Muscle layer of duodenum (tissue), 2 donors: ENCODE data around the gene BICRA.

Experiments
- H3K27ac ChIP-seq: one replicate; pipeline ENCODE4 v1.7.0; 2013; ENCODE audit warnings: mild to moderate bottlenecking, low read length
- H3K27me3 ChIP-seq: one replicate; pipeline ENCODE4 v1.7.0; 2013; ENCODE audit warnings: low read depth, mild to moderate bottlenecking, control low read depth, low read length
- H3K36me3 ChIP-seq, 2 donors: one replicate each; pipeline ENCODE4 v1.7.0; 2013; ENCODE audit warnings: low read length in 2 of 2, control low read depth in 1 of 2, mild to moderate bottlenecking in 1 of 2; ENCODE audit not compliant: insufficient read depth in 2 of 2, control insufficient read depth in 1 of 2
- H3K4me1 ChIP-seq, 2 donors: one replicate each; pipeline ENCODE4 v1.7.0; 2013; ENCODE audit warnings: low read length in 2 of 2, mild to moderate bottlenecking in 2 of 2, control low read depth in 1 of 2, moderate library complexity in 1 of 2; ENCODE audit not compliant: insufficient read depth in 2 of 2, control insufficient read depth in 1 of 2
- H3K4me3 ChIP-seq, 2 donors: one replicate each; pipeline ENCODE4 v1.7.0; 2013; ENCODE audit warnings: low read length in 2 of 2, low read depth in 1 of 2, mild to moderate bottlenecking in 1 of 2
- H3K9me3 ChIP-seq, 2 donors: one replicate each; pipeline ENCODE4 v1.7.0; 2013; ENCODE audit warnings: low read length in 2 of 2, control low read depth in 1 of 2, mild to moderate bottlenecking in 1 of 2; ENCODE audit not compliant: control insufficient read depth in 1 of 2
- donor health status: healthy.

BICRA gene

DNA sequence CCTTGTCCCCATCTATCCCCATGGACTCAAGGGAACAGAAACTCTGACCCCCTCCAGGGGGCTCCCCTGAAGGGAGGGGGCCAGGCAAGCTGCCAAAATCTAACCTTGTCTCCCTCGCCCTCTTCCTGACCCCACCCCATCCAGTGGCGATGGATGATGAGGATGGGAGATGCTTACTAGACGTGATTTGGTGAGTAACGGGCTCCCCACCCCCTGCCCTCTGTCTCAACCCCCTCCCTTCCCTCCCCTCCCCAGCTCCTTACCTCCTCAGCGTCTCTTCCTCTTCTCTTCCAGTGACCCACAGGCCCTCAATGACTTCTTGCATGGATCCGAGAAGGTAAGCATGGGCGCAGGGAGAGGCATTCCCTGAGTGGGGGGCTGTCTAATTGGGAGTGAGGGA lies 64.5 kb downstream of the BICRA start:
- Histone ChIP-seq H3K9me3 (no peaks in the 10 kb centered on the region), H3K4me3 (no peak overlapping the region), H3K27ac (no peak overlapping the region), H3K4me1 (peaks cover 0 to 2% of the 10 kb centered on the region in 2 donors), H3K36me3 (peaks cover 25 to 50% of the 10 kb centered on the region in 2 donors), H3K27me3 (no peaks in the 10 kb centered on the region)

DNA sequence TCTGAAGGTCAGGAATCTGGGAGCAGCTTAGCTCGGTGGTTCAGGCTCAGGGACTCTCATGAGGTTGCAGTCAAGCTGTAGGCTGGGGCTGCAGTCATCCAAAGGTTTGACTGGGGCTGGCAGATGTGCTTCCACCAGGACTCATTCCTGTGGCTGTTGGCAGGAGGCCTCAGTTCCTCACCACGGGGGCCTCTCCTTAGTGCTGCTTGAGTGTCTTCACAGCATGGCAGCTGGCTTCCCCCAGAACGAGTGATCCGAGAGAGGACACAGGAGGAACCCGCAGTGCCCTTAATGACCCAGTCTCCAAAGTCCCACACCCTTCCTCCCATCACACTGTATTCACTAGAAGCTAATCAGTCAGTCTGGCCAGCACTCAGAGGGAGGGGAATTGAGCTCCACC lies 65.6 kb downstream of the BICRA start:
- Histone ChIP-seq H3K4me1 (peaks cover 0 to 2% of the 10 kb centered on the region in 2 donors), H3K4me3 (no peak overlapping the region), H3K27ac (no peak overlapping the region), H3K27me3 (no peaks in the 10 kb centered on the region), H3K9me3 (no peaks in the 10 kb centered on the region), H3K36me3 (peaks cover 25 to 57% of the 10 kb centered on the region in 2 donors)

DNA sequence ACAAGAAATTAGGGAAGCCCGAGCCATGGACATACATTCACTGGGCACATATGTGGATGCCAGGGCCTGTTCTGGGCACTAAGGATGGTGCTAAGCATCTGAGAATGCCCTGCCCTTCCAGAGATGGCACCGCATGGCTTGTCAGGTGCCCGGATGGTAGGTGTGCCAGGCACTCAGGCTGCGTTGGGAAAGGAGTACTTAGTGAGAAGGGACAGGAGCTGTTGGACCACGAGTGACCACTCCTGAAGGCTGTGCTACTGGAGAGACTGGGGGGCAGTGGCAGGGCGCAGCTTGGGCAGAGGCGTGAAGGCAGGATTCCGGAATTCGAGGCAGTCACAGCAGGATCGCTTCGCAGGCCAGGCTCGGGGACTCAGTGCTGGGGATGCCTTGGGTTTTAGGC lies 66.3 kb downstream of the BICRA start:
- no peaks in the 10 kb centered on the region for H3K27me3 ChIP-seq
- no peaks in the 10 kb centered on the region for H3K9me3 ChIP-seq
- no peak overlapping the region for H3K4me3 ChIP-seq
- peaks cover 24 to 60% of the 10 kb centered on the region in 2 donors for H3K36me3 ChIP-seq
- H3K27ac ChIP-seq, result no peak overlapping the region
- H3K4me1 ChIP-seq, result peaks cover 0 to 2% of the 10 kb centered on the region in 2 donors

DNA sequence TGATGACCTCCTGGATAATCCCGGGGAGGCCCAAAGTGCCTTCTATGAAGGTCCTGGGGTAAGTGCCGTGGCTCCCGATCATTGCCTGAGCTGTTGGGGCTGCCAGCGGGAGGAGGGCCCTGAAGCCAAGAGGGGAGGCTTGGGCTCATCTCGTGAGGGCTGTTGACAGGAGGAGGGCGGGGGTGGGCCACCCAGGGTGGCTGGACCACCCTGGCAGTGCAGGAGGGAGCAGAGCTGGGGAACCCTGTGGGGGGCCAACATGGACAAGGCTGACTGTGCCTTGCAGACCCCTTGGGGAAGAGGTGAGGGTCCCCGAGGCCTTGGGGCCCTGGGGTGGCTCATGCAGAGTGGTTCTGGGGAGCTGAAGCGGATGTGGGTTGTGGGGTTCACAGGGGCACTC lies 66.9 kb downstream of the BICRA start:
- Histone ChIP-seq H3K4me3 (no peak overlapping the region), H3K36me3 (peaks cover 18 to 60% of the 10 kb centered on the region in 2 donors), H3K4me1 (no peaks in the 10 kb centered on the region), H3K9me3 (no peaks in the 10 kb centered on the region), H3K27ac (no peak overlapping the region), H3K27me3 (no peaks in the 10 kb centered on the region)

DNA sequence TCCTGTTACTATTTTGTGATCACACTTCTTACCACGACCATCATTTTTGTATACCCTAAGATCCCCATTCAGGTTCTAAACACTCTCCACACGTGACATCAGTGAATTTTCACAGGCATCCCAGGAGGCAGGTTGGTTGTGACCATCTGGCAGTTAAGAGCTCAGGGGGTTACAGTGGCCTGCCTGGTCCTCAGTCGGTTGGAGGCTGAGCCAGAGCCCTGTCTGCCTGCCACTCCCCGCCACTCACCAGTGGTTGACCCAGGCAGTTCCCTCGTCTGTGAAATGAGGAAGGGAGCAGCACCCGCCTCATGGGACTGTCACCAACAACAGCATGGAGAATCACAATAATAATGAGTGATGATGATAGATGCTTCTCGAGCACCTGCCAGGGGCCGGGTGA lies 67.9 kb downstream of the BICRA start:
- Histone ChIP-seq H3K4me3 (no peak overlapping the region), H3K27me3 (no peaks in the 10 kb centered on the region), H3K9me3 (no peaks in the 10 kb centered on the region), H3K27ac (no peak overlapping the region), H3K36me3 (peaks cover 18 to 64% of the 10 kb centered on the region in 2 donors), H3K4me1 (no peaks in the 10 kb centered on the region)

DNA sequence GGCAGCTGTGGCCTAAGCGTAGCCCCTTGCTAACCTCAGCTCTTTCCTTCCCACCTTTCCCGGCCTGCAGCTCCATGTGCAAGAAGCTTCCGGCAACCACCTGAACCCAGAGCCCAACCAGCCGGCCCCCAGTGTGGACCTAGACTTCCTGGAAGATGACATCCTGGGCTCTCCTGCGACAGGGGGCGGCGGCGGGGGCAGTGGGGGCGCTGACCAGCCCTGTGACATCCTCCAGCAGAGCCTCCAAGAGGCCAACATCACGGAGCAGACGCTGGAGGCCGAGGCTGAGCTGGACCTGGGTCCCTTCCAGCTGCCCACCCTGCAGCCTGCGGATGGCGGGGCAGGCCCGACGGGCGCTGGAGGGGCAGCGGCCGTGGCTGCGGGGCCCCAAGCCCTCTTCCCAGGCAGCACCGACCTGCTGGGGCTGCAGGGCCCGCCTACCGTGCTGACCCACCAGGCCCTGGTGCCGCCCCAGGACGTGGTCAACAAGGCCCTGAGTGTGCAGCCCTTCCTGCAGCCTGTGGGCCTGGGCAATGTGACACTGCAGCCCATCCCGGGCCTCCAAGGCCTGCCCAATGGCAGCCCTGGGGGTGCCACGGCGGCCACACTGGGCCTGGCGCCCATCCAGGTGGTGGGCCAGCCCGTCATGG lies 70.4 kb downstream of the BICRA start:
- H3K36me3 ChIP-seq, result peaks cover 18 to 49% of the 10 kb centered on the region in 2 donors
- no peaks in the 10 kb centered on the region for H3K27me3 ChIP-seq
- no peak overlapping the region for H3K4me3 ChIP-seq
- no peaks in the 10 kb centered on the region for H3K4me1 ChIP-seq
- H3K27ac ChIP-seq, result no peak overlapping the region
- no peaks in the 10 kb centered on the region for H3K9me3 ChIP-seq

DNA sequence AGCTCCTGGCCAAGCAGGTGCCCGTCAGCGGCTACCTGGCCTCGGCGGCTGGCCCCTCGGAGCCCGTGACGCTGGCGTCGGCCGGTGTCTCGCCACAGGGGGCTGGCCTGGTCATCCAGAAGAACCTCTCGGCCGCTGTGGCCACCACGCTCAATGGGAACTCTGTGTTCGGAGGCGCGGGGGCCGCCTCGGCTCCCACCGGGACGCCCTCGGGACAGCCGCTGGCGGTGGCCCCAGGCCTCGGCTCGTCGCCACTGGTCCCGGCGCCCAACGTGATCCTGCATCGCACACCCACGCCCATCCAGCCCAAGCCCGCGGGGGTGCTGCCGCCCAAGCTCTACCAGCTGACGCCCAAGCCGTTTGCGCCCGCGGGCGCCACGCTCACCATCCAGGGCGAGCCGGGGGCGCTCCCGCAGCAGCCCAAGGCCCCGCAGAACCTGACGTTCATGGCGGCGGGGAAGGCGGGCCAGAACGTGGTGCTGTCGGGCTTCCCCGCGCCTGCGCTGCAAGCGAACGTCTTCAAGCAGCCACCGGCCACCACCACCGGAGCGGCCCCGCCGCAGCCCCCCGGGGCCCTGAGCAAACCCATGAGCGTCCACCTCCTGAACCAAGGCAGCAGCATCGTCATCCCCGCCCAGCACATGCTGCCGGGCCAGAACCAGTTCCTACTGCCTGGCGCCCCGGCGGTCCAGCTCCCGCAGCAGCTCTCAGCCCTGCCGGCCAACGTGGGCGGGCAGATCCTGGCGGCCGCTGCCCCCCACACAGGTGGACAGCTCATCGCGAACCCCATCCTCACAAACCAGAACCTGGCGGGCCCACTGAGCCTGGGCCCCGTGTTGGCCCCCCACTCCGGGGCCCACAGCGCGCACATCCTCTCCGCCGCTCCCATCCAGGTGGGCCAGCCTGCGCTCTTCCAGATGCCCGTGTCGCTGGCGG lies 71.3 kb downstream of the BICRA start:
- Histone ChIP-seq H3K9me3 (no peaks in the 10 kb centered on the region), H3K36me3 (peaks cover 10 to 44% of the 10 kb centered on the region in 2 donors), H3K4me3 (no peak overlapping the region), H3K4me1 (no peaks in the 10 kb centered on the region), H3K27ac (no peak overlapping the region), H3K27me3 (no peaks in the 10 kb centered on the region)

DNA sequence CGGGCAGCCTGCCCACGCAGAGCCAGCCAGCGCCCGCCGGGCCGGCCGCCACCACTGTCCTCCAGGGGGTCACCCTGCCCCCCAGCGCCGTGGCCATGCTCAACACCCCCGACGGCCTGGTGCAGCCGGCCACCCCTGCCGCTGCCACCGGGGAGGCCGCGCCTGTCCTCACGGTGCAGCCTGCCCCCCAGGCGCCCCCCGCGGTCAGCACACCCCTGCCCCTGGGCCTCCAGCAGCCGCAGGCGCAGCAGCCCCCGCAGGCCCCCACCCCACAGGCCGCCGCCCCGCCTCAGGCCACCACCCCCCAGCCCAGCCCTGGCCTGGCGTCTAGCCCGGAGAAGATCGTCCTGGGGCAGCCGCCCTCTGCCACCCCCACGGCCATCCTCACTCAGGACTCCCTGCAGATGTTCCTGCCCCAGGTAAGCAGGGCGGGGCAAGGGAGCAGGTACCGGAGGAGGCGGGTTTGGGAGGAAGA lies 72.0 kb downstream of the BICRA start:
- Histone ChIP-seq H3K4me1 (no peaks in the 10 kb centered on the region), H3K27ac (no peak overlapping the region), H3K4me3 (no peak overlapping the region), H3K9me3 (no peaks in the 10 kb centered on the region), H3K36me3 (peaks cover 5 to 38% of the 10 kb centered on the region in 2 donors), H3K27me3 (no peaks in the 10 kb centered on the region)

DNA sequence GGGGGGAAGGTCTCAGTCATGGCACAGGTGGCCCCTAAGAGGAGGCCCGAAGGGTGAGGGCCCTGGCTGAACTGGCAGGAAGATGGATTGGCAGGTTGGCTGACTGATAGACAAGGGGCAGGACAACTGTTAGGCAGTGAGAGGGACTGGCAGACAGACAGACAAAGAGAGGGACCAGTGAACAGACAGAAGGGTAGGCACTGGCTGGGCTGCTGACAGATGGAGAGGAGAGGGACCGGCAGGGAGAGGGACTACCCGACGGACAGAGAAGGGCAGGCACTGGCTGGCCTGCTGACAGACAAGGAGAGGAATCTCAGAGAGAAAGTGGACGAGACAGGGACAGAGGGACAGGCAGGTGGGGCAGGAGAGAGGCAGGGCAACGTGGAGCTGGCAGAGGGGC lies 72.5 kb downstream of the BICRA start:
- Histone ChIP-seq H3K27ac (no peak overlapping the region), H3K9me3 (no peaks in the 10 kb centered on the region), H3K27me3 (no peaks in the 10 kb centered on the region), H3K4me1 (no peaks in the 10 kb centered on the region), H3K4me3 (no peak overlapping the region), H3K36me3 (peaks cover 5 to 38% of the 10 kb centered on the region in 2 donors)

DNA sequence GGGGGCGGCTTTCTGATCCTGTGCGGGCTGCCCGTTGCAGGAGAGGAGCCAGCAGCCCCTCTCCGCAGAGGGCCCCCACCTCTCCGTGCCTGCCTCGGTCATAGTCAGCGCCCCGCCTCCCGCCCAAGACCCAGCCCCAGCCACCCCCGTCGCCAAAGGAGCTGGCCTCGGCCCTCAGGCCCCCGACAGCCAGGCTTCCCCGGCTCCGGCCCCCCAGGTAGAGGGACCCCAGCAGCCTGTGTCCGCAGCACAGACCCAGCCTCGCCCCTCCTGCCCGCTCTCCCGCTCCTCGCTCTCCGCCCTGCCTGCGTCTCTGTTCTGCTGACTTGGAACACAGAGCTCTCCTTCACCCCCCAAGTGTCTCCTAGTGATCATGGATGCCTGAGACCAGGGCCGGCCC lies 73.0 kb downstream of the BICRA start:
- Histone ChIP-seq H3K36me3 (peaks cover 1 to 37% of the 10 kb centered on the region in 2 donors), H3K4me3 (no peak overlapping the region), H3K27me3 (no peaks in the 10 kb centered on the region), H3K4me1 (no peaks in the 10 kb centered on the region), H3K9me3 (no peaks in the 10 kb centered on the region), H3K27ac (no peak overlapping the region)

DNA sequence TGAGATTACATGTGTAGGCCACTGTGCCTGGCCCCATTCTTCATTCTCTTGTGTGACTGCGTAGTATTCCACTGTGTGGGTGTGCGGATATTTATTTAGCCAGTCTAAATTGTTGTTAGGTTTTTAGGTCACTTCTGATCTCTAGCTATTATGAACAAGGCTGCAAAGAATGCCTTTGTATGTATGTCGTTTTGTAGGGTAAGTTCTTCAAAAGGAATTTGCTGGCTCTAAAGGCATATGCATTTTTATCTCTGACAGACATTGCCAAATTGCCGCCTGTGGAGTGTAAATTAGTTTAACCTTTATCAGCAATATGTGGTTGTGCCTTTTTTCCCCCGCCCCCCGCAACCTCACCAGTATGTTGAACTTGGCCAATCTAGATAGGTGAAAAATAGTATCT lies 74.0 kb downstream of the BICRA start:
- Histone ChIP-seq H3K9me3 (no peaks in the 10 kb centered on the region), H3K27me3 (no peaks in the 10 kb centered on the region), H3K27ac (no peak overlapping the region), H3K36me3 (peaks cover 0 to 28% of the 10 kb centered on the region in 2 donors), H3K4me1 (no peaks in the 10 kb centered on the region), H3K4me3 (no peak overlapping the region)
